GM12891 (cell line): Measurements from ENCODE around the gene PSMB8.

ENCODE experiments used
- PAX5 ChIP-seq: IDR thresholded peaks from 2 replicates; pipeline ENCODE4 v1.6.1; 2011; ENCODE audit warnings: low read length, moderate library complexity, mild to moderate bottlenecking; ENCODE audit not compliant: insufficient read depth, severe bottlenecking
- POLR2A ChIP-seq: IDR thresholded peaks from 2 replicates; pipeline ENCODE4 v1.6.1; 2011; ENCODE audit warnings: low read depth, low read length, control low read depth
- POLR2AphosphoS5 ChIP-seq: IDR thresholded peaks from 2 replicates; pipeline ENCODE4 v1.6.1; 2011; ENCODE audit warnings: low read depth, low read length, control low read depth
- POU2F2 ChIP-seq: IDR thresholded peaks from 2 replicates; pipeline ENCODE4 v1.6.1; 2011; ENCODE audit warnings: low read depth, mild to moderate bottlenecking, control low read depth, low read length, moderate library complexity
- SPI1 ChIP-seq: IDR thresholded peaks from 2 replicates; pipeline ENCODE4 v1.6.1; 2011; ENCODE audit warnings: low read depth, low read length, control low read depth
- TAF1 ChIP-seq: IDR thresholded peaks from 2 replicates; pipeline ENCODE4 v1.6.1; 2011; ENCODE audit warnings: low read depth, low read length, control low read depth

DNA sequence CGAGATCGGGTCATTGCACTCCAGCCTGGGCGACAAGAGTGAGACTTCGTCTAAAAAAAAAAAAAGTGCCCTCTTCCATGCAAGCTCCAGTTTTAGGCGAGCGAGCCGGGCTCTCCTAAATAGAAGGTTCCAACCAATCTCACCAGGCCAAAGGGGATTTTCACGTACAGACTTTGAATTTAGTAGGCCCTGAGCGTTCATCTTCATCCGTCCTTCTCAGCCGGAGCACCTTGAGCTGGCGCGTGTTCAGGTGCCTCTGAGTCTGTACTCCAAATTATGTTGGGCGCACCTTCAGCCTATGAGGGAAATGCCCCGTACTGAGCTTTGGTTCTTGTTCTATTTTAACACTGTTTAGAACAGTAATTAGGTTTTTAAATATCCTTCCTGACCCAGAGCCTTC is 4.5 kb downstream of the PSMB8 start:
- TF ChIP-seq POLR2A (no peak), TAF1 (no peak), POLR2AphosphoS5 (no peak), SPI1 (no peak), PAX5 (no peak), POU2F2 (no peak)
